Gastroesophageal sphincter (tissue), 3 donors: ENCODE data around the gene COG5.

Experiments used
- CTCF ChIP-seq, 4 experiments: fragments of 200-600 bp in 2 of 4; fragments of 450-650 bp in 2 of 4; sonication (generic) in 1 of 4; IDR thresholded peaks; one replicate each; pipeline ENCODE4 v1.5.1; 2017 to 2019; ENCODE audit warnings: antibody characterized with exemption in 4 of 4, mild to moderate bottlenecking in 2 of 4, moderate library complexity in 2 of 4
- POLR2A ChIP-seq, 2 donors: fragments of 450-650 bp; IDR thresholded peaks; one replicate each; pipeline ENCODE4 v1.6.1; 2017; ENCODE audit warnings: antibody characterized with exemption in 2 of 2, mild to moderate bottlenecking in 2 of 2, moderate library complexity in 1 of 2
- POLR2AphosphoS5 ChIP-seq: sonication (generic); formaldehyde crosslinking; IDR thresholded peaks from one replicate; pipeline ENCODE4 v1.6.1; 2017; ENCODE audit warnings: antibody characterized with exemption

- TF ChIP-seq CTCF (IDR thresholded peaks at IDR 0.05) = no peak
- TF ChIP-seq POLR2AphosphoS5 = no peak
- no peak for TF ChIP-seq POLR2A (IDR thresholded peaks at IDR 0.05)
Observed at GRCh38 chr7:107322015-107322414, 241.7 kb downstream of the COG5 start.
